ENCODE data around the gene AP1G2.
A peak's percentile ranks its signal among the peaks of the same experiment; 100 is the strongest.
"Not testable (repeated sequence)": the region's sequence is repeated elsewhere in the genome, so short reads cannot be mapped to it uniquely, and the experiment has no call there.

The AP1G2 gene

GRCh38 chr14:23540141-23540469 lies 27.5 kb downstream of the AP1G2 start:
- no peak for TF ChIP-seq JUND (IDR thresholded peaks at IDR 0.05; ENCODE audit: low read depth)
- no peak for DNase-seq (ENCODE audit: low read depth in 1 of 2, low spot score in 1 of 2)
- in situ Hi-C loops (cut with HindIII; ENCODE audit: low pct_unique_long_range_greater_than_20kb, low sequenced_read_pairs): no loop called here

DNA sequence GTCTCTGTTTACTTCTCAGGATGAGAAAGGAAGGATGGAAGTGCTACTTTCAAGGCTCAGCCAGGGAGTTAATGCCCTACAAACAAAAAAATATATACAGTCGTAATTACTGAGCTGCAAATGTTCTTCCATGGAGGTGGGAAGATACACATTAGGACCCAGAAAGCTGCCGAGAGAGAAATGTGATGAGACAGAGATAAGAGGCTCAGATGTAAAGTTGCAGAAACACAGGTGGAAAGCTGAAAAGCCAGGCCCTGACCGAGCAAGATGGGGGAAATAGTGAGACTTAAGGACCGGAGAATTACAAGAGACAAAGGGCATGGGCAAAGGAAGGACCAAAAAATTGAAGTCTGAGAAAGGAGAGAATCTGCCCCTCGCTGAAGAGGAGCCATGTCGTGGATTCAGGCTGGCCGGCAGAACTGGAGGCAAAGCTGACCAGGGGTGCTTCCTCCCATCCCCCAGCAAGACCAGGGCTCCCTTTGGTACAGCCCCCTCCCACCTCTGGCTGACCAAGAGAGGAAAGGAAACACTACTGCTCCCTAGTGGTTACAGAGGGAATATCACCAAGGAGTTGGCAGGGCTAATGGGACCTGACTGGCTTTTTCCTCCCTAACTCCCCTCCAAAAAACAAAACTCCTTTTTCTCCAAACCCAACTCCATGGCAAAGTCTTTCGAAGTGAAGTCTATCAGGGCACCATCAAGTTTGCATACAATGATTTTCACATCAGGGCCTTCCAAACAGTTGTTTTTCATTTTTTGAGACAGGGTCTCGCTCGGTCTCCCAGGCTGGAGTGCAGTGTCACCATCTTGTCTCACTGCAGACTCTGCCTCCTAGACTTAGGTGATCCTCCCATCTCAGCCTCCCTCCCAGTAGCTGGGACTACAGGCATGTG lies 28.1 kb downstream of the AP1G2 start:
- in situ Hi-C loops (cut with HindIII; ENCODE audit: low pct_unique_long_range_greater_than_20kb, low sequenced_read_pairs): no loop called here
- DNase-seq (ENCODE audit: low read depth in 1 of 2, low spot score in 1 of 2): peak; percentile 20 to 44

GRCh38 chr14:23538785-23539184 lies 28.8 kb downstream of the AP1G2 start:
- in situ Hi-C loops (cut with HindIII; ENCODE audit: low pct_unique_long_range_greater_than_20kb, low sequenced_read_pairs): no loop called here
- no peak for DNase-seq (ENCODE audit: low read depth in 1 of 2, low spot score in 1 of 2)
- no peak for TF ChIP-seq JUND (IDR thresholded peaks at IDR 0.05; ENCODE audit: low read depth)

More for the DNA sequence above, 28.1 kb downstream of the AP1G2 start:
- no peak for TF ChIP-seq JUND (IDR thresholded peaks at IDR 0.05; ENCODE audit: low read depth)

GRCh38 chr14:23538050-23538718 lies 29.4 kb downstream of the AP1G2 start:
- DNase-seq (ENCODE audit: low read depth in 1 of 2, low spot score in 1 of 2): no peak
- in situ Hi-C loops (cut with HindIII; ENCODE audit: low pct_unique_long_range_greater_than_20kb, low sequenced_read_pairs): no loop called here
- no peak for TF ChIP-seq JUND (IDR thresholded peaks at IDR 0.05; ENCODE audit: low read depth)

GRCh38 chr14:23537351-23538049 lies 30.1 kb downstream of the AP1G2 start:
- no peak for DNase-seq (ENCODE audit: low read depth in 1 of 2, low spot score in 1 of 2)
- TF ChIP-seq JUND (IDR thresholded peaks at IDR 0.05; ENCODE audit: low read depth): no peak
- in situ Hi-C loops (cut with HindIII; ENCODE audit: low pct_unique_long_range_greater_than_20kb, low sequenced_read_pairs): no loop called here

DNA sequence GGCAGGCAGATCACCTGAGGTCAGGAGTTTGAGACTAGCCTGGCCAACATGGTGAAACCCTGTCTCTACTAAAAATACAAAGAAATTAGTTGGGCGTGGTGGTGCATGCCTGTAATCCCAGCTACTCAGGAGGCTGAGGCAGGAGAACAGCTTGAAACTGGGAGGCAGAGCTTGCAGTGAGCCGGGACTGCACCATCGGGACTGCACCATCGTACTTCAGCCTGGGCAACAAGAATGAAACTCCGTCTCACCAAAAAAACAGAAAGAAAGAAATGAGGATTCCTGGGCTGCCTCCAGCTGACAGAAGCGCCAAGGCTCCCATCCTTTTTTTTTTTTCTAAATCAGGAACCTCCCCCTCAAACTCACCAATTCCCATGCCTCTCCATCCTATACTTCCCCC lies 30.7 kb downstream of the AP1G2 start:
- DNase-seq (ENCODE audit: low read depth in 1 of 2, low spot score in 1 of 2); in situ Hi-C loops (cut with HindIII; ENCODE audit: low pct_unique_long_range_greater_than_20kb, low sequenced_read_pairs): not testable (repeated sequence)

- DNase-seq (ENCODE audit: low read depth in 1 of 2, low spot score in 1 of 2): no peak
- in situ Hi-C loops (cut with HindIII; ENCODE audit: low pct_unique_long_range_greater_than_20kb, low sequenced_read_pairs): no loop called here
- TF ChIP-seq JUND (IDR thresholded peaks at IDR 0.05; ENCODE audit: low read depth): no peak
These were observed 31.1 kb downstream of the AP1G2 start for GRCh38 chr14:23536494-23536893.

- DNase-seq (ENCODE audit: low read depth in 1 of 2, low spot score in 1 of 2): no peak
- no peak for TF ChIP-seq JUND (IDR thresholded peaks at IDR 0.05; ENCODE audit: low read depth)
- in situ Hi-C loops (cut with HindIII; ENCODE audit: low pct_unique_long_range_greater_than_20kb, low sequenced_read_pairs): no loop called here
These were observed 31.6 kb downstream of the AP1G2 start for GRCh38 chr14:23535943-23536342.

DNA sequence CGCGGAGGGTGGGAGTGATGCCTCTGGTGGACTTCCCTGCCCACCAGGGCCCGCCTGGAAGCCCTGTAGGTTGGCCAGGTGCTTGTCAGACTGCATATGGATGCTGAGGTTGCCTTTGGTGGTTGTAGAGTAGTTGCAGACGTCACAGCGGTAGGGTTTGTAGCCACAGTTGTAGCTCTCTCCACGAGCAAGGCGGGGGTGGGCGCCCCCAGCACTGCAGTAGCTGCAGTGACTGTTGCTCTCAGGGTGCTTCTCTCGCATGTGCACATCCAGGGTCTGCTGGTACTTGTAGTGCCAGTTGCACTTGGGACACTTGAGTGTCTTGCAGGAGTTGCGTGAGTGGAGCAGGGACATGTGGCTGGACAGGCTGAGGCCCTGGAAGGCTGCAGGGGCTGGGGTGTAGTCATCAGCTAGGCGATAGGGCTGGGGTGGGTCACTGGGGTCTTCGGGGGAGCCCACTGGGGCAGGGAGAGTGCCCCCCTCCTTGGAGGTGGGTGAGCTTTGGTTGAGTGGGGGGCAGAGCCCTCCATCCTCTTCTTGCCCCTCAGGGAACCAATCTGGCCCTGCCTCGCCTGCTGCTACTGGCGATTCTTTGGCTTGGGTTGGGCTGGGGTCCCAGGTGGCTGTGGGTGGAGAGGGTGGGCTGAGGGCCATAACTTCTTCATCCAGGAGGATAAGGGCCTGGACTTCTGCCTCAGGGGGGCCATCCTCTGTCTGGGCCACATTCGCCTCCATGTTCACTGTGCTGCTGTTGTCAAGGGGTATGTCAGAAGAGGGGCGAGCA lies 33.7 kb downstream of the AP1G2 start:
- no peak for TF ChIP-seq JUND (IDR thresholded peaks at IDR 0.05; ENCODE audit: low read depth)
- in situ Hi-C loops (cut with HindIII; ENCODE audit: low pct_unique_long_range_greater_than_20kb, low sequenced_read_pairs): no loop called here

DNA sequence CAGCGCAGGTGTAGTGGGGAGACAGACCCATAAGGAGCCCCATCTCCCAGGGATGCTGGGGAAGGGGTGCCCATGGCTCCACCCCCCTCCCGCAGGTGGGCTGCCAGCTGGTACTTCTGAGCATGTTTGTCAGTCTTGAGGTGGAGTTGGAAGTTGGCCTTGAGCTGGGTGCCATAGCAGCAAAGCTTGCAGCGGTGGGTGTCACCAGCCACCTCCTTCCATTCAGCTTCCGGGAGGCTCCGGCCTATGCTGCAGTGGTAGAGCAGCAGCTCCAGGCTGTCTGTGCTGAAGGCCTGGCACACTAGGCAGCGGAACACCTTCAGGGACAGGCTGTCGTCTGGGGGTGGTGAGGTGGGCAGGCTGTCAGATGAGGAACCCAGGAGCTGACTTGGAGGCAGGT lies 34.9 kb downstream of the AP1G2 start:
- in situ Hi-C loops (cut with HindIII; ENCODE audit: low pct_unique_long_range_greater_than_20kb, low sequenced_read_pairs): no loop called here
- DNase-seq (ENCODE audit: low read depth in 1 of 2, low spot score in 1 of 2): no peak
- TF ChIP-seq JUND (IDR thresholded peaks at IDR 0.05; ENCODE audit: low read depth): no peak

More for the DNA sequence above, 33.7 kb downstream of the AP1G2 start:
- no peak for DNase-seq (ENCODE audit: low read depth in 1 of 2, low spot score in 1 of 2)

DNA sequence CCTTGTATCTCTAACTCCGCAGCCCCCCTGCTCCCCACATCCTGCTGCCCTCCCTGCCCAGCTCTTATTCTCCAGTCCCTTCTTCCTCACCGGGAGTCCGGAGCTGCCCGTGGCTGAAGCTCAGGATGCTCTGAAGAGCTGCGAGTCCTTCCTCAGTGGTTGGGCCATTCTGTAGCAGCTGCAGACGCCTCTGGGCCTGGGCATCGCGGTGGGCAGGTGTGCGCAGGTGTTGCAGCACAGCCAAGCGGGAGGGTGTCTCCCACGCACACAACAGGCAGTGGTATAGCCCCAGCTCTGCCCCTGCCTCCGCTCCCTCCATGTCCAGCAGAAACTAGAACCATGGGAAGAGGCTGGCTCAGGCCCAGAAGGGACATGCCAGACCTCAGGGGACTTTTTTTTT lies 36.2 kb downstream of the AP1G2 start:
- TF ChIP-seq JUND (IDR thresholded peaks at IDR 0.05; ENCODE audit: low read depth): no peak
- in situ Hi-C loops (cut with HindIII; ENCODE audit: low pct_unique_long_range_greater_than_20kb, low sequenced_read_pairs): no loop called here
- DNase-seq (ENCODE audit: low read depth in 1 of 2, low spot score in 1 of 2): no peak

DNA sequence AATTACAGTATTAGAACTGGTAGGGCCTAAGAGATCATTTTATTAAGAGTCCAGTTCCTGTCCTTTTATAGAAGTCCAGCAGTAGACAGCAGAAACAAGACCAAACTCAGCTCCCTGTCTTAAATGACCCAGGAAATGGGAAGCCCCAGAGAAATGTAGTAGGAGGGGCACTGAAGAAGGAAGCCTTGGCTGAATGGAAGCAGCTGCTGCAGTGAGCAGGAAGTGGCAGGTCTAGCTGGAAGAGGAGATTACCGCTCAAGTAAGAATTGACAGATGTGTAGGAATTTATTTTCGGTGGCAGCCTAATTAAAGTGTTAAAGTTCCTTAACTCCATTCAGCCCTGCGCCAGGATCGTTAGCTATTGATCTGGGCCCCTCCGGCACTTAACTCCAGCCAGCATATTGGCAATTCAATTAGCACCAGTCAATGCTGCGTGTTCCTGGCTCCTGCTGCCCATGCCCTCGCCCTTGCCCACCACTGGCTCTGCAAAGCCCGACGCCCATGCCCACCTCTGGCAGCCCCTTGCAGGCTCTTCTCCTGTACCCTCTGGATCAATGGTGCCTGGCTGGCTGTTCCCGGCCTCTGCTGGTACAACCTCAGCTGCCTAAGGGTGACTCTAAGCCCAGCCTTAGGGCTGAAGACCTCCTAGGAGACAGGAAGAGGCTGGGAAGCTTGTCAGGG lies 37.1 kb downstream of the AP1G2 start:
- in situ Hi-C loops (cut with HindIII; ENCODE audit: low pct_unique_long_range_greater_than_20kb, low sequenced_read_pairs): no loop called here
- no peak for DNase-seq (ENCODE audit: low read depth in 1 of 2, low spot score in 1 of 2)
- no peak for TF ChIP-seq JUND (IDR thresholded peaks at IDR 0.05; ENCODE audit: low read depth)
